ENCODE measurements around the gene EIF4B.

EIF4B gene

GRCh38 chr12:53059434-53060063 lies 53.3 kb downstream of the EIF4B start:
- DNase-seq (ENCODE audit: low read depth), result no peak

- no peak for DNase-seq (ENCODE audit: low read depth)
These were observed 53.9 kb downstream of the EIF4B start for GRCh38 chr12:53060064-53060720.

GRCh38 chr12:53060721-53061276 lies 54.5 kb downstream of the EIF4B start:
- no peak for DNase-seq (ENCODE audit: low read depth)

GRCh38 chr12:53061404-53062010 lies 55.3 kb downstream of the EIF4B start:
- no peak for DNase-seq (ENCODE audit: low read depth)

GRCh38 chr12:53062011-53062961 lies 56.0 kb downstream of the EIF4B start:
- no peak for DNase-seq (ENCODE audit: low read depth)

- DNase-seq (ENCODE audit: low read depth), result no peak
These were observed 56.9 kb downstream of the EIF4B start for GRCh38 chr12:53062977-53063707.

GRCh38 chr12:53063708-53064612 lies 57.7 kb downstream of the EIF4B start:
- no peak for DNase-seq (ENCODE audit: low read depth)

GRCh38 chr12:53064613-53065436 lies 58.6 kb downstream of the EIF4B start:
- DNase-seq (ENCODE audit: low read depth), result no peak

- DNase-seq (ENCODE audit: low read depth), result no peak
These were observed 59.2 kb downstream of the EIF4B start for GRCh38 chr12:53065470-53065869.

- peak; percentile 48 for DNase-seq (ENCODE audit: low read depth)
These were observed 60.0 kb downstream of the EIF4B start for GRCh38 chr12:53065975-53066931.

GRCh38 chr12:53067074-53067992 lies 61.1 kb downstream of the EIF4B start:
- DNase-seq (ENCODE audit: low read depth), result no peak

- DNase-seq (ENCODE audit: low read depth), result no peak
These were observed 61.9 kb downstream of the EIF4B start for GRCh38 chr12:53067993-53068770.

GRCh38 chr12:53068811-53069585 lies 62.7 kb downstream of the EIF4B start:
- DNase-seq (ENCODE audit: low read depth), result no peak

GRCh38 chr12:53069621-53070410 lies 63.6 kb downstream of the EIF4B start:
- DNase-seq (ENCODE audit: low read depth), result no peak

Data from activated T-cell treated with anti-CD3 and anti-CD28 coated beads for 24 hours (primary cell).